K562 (cell line): ENCODE results near the gene JAKMIP1.

Experiments
- CBX2 ChIP-seq: fragments of 200-600 bp; sonication (generic); IDR thresholded peaks from one replicate; pipeline ENCODE4 v1.6.1; 2012; ENCODE audit warnings: mild to moderate bottlenecking, low read length, inconsistent platforms; ENCODE audit not compliant: insufficient read depth, poor library complexity, severe bottlenecking
- CHD4 ChIP-seq: fragments of 200-600 bp; sonication (generic); IDR thresholded peaks from 3 replicates; pipeline ENCODE4 v1.6.1; 2012; ENCODE audit warnings: low read depth, mild to moderate bottlenecking, mixed read lengths, low read length, inconsistent platforms; ENCODE audit not compliant: insufficient read depth, insufficient replicate concordance, poor library complexity, severe bottlenecking
- CTCF ChIP-seq, 3 experiments: IDR thresholded peaks in 2 of 3; conservative IDR thresholded peaks in 1 of 3; 2 replicates each; pipeline ENCODE4 v1.5.1; 2011 to 2012; ENCODE audit warnings: low read length in 3 of 3, mild to moderate bottlenecking in 3 of 3, control low read depth in 2 of 3, improper control_type of control experiment in 1 of 3, inconsistent platforms in 1 of 3, low read depth in 1 of 3, mixed read lengths in 1 of 3, moderate library complexity in 1 of 3; ENCODE audit not compliant: insufficient read depth in 2 of 3
- ELF1 ChIP-seq: fragments of 200-800 bp; sonication (Bioruptor generic); IDR thresholded peaks from 2 replicates; pipeline ENCODE4 v1.6.1; 2016; ENCODE audit warnings: missing genetic modification characterization, missing compliant biosample characterization
- FOXK1 ChIP-seq: sonication (generic); formaldehyde crosslinking; IDR thresholded peaks from 2 replicates; pipeline ENCODE4 v1.8.0; 2022; ENCODE audit warnings: missing genetic modification reagents, mild to moderate bottlenecking, borderline replicate concordance
- NFIC ChIP-seq: fragments of 450-650 bp; IDR thresholded peaks from 2 replicates; pipeline ENCODE4 v1.6.1; 2017; ENCODE audit warnings: mild to moderate bottlenecking, inconsistent platforms
- POLR2AphosphoS5 ChIP-seq: IDR thresholded peaks from 2 replicates; pipeline ENCODE4 v1.6.1; 2011; ENCODE audit warnings: mild to moderate bottlenecking, low read depth, low read length, moderate library complexity; ENCODE audit not compliant: control insufficient read depth, insufficient read depth
- POU5F1 ChIP-seq: fragments of 150-350 bp; IDR thresholded peaks from 2 replicates; pipeline ENCODE4 v1.6.1; 2014; ENCODE audit warnings: borderline replicate concordance, low read length, low read depth, mild to moderate bottlenecking; ENCODE audit not compliant: partially characterized antibody
- RAD21 ChIP-seq, 2 experiments: fragments of 250-450 bp in 1 of 2; fragments of 450-650 bp in 1 of 2; sonication (Bioruptor Pico) in 1 of 2; formaldehyde crosslinking in 1 of 2; IDR thresholded peaks in 1 of 2; conservative IDR thresholded peaks in 1 of 2; 2 replicates each; pipeline versions ENCODE4 v1.4.0 to v1.8.0; 2020 to 2022; ENCODE audit warnings: mild to moderate bottlenecking in 2 of 2, moderate library complexity in 1 of 2
- SNRNP70 ChIP-seq: fragments of 200-400 bp; formaldehyde crosslinking; optimal IDR thresholded peaks from 2 replicates; pipeline ENCODE3; 2017; ENCODE audit warnings: low read depth, low read length
- THAP12 ChIP-seq: fragments of 250-450 bp; sonication (Bioruptor Pico); IDR thresholded peaks from 2 replicates; pipeline ENCODE4 v1.9.0; 2021; ENCODE audit warnings: mild to moderate bottlenecking, inconsistent platforms
- ZFPM2 ChIP-seq: fragments of 250-450 bp; sonication (Bioruptor Pico); IDR thresholded peaks from 2 replicates; pipeline ENCODE4 v1.5.1; 2022; ENCODE audit warnings: mild to moderate bottlenecking
- TF ChIP-seq, protein P1 (sequence below): fragments of 450-650 bp; formaldehyde crosslinking; IDR thresholded peaks from 2 replicates; pipeline ENCODE4 v1.4.0; 2022; ENCODE audit warnings: missing genetic modification characterization

- TF ChIP-seq SNRNP70 (no peak), CTCF (IDR thresholded peaks at IDR 0.05 in 2 of 3, conservative IDR thresholded peaks at IDR 0.05 in 1 of 3; ENCODE audit: insufficient read depth in 2 of 3, low read depth in 1 of 3, low read length in 3 of 3) (peak; percentile 50 to 98 (median 74); a peak in 5 of 6 replicates), ELF1 (tag) (no peak), NFIC (no peak), POU5F1 (no peak), CHD4 (no peak), CBX2 (no peak), FOXK1 (CRISPR knock-in tag) (no peak), POLR2AphosphoS5 (no peak), ZFPM2 (CRISPR knock-in tag) (no peak), RAD21 (CRISPR knock-in tag; conservative IDR thresholded peaks at IDR 0.05 in 1 of 2, IDR thresholded peaks at IDR 0.05 in 1 of 2) (peak in 1 of 2 experiments; percentile 16; a peak in 2 of 4 replicates), THAP12 (CRISPR knock-in tag) (no peak)
- TF ChIP-seq, protein P1, sequence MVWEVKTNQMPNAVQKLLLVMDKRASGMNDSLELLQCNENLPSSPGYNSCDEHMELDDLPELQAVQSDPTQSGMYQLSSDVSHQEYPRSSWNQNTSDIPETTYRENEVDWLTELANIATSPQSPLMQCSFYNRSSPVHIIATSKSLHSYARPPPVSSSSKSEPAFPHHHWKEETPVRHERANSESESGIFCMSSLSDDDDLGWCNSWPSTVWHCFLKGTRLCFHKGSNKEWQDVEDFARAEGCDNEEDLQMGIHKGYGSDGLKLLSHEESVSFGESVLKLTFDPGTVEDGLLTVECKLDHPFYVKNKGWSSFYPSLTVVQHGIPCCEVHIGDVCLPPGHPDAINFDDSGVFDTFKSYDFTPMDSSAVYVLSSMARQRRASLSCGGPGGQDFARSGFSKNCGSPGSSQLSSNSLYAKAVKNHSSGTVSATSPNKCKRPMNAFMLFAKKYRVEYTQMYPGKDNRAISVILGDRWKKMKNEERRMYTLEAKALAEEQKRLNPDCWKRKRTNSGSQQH (CRISPR knock-in tag) = no peak
Measured at GRCh38 chr4:6134612-6135220, 65.6 kb downstream of the JAKMIP1 start.
